Measurements from ENCODE around the gene EMP2. TPM values are rescaled to one million over a fixed set of nuclear protein-coding genes. Genes with fewer than 3 reads are reported as not detected.

Gene EMP2
- total RNA-seq, 1 donor from 2014 or later: 6.5 TPM

DNA sequence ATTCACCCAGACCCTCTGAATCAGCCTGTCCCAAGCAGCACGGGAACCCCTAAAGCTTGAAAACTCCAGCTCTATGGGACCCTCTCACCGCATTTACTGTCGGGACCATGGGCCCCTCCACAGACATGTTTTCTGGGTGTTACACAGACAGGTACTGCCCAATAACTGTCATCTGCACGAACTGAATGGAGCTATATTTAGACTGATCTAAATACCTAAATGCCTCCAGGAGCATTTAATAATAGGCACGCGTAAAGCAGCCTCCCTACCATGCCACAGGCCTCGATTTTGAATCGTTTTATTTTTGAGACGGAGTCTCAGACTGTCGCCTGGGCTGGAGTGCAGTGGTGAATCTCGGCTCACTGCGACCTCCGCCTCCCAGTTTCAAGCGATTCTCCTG, 49.7 kb downstream of the EMP2 start:
- DNase-seq (ENCODE audit: low read depth): no peak
- TF ChIP-seq, protein P1, sequence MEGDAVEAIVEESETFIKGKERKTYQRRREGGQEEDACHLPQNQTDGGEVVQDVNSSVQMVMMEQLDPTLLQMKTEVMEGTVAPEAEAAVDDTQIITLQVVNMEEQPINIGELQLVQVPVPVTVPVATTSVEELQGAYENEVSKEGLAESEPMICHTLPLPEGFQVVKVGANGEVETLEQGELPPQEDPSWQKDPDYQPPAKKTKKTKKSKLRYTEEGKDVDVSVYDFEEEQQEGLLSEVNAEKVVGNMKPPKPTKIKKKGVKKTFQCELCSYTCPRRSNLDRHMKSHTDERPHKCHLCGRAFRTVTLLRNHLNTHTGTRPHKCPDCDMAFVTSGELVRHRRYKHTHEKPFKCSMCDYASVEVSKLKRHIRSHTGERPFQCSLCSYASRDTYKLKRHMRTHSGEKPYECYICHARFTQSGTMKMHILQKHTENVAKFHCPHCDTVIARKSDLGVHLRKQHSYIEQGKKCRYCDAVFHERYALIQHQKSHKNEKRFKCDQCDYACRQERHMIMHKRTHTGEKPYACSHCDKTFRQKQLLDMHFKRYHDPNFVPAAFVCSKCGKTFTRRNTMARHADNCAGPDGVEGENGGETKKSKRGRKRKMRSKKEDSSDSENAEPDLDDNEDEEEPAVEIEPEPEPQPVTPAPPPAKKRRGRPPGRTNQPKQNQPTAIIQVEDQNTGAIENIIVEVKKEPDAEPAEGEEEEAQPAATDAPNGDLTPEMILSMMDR (conservative IDR thresholded peaks at IDR 0.05; ENCODE audit: low read depth, low read length): no peak
- H3K4me3 ChIP-seq (ENCODE audit: low read depth, low read length): no peak overlapping the region

DNA sequence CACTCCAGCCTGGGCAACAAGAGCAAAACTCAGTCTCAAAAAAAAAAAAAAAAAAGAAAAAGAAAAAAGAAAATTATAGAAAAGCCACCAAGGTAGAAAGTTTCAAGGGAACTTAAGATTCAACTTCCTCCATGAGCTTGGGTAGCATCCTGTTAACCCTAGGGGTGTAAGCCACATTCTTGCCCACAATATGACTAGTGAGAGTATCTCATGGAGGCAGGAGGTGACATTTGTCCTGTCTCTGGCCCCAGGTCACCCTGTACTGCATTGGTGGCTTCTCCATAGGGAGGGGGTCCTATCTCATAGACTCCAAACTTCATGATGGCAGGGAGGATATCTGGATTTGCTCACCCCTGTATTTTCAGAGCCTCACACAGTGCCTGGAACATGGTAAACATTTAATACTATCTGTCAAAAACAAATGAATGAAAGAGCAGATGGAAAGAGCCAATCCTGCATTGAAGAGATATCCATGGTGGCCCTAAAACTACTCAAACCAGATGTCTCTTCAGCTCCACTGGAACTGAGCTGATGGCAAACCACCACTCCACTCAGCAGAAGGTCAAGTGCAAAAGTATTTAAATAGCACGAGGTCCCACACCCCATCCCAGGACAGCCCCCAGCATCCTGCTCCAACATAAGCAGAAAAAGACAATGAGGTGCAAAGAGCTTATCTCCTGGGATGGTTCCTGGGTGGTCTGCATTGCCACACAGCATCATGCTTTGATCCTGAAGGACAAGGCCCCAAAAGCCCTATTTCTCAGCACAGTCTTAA, 50.3 kb downstream of the EMP2 start:
- TF ChIP-seq, protein P1 (conservative IDR thresholded peaks at IDR 0.05; ENCODE audit: low read depth, low read length): no peak
- DNase-seq (ENCODE audit: low read depth): no peak
- no peak overlapping the region for H3K4me3 ChIP-seq (ENCODE audit: low read depth, low read length)

DNA sequence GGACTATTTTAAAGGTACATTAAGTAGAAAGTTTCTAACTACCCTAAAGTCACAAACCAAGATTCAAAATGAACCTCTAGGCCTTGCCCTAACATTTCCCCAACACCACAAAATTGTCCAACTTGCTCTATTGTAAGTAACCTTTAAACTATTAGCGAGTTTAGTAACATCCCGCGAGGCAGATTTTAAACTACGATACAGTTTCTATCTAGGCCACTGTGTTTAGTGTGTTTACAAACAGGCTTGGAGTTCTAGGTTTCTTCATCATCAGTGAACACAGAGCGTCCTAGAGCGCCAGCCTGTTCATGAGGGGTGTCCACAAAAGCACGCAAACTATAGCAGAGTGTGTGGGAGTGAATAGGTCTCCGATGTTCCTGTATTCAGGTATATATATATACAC, 51.8 kb downstream of the EMP2 start:
- no peak overlapping the region for H3K4me3 ChIP-seq (ENCODE audit: low read depth, low read length)
- TF ChIP-seq, protein P1 (conservative IDR thresholded peaks at IDR 0.05; ENCODE audit: low read depth, low read length): no peak
- no peak for DNase-seq (ENCODE audit: low read depth)

DNA sequence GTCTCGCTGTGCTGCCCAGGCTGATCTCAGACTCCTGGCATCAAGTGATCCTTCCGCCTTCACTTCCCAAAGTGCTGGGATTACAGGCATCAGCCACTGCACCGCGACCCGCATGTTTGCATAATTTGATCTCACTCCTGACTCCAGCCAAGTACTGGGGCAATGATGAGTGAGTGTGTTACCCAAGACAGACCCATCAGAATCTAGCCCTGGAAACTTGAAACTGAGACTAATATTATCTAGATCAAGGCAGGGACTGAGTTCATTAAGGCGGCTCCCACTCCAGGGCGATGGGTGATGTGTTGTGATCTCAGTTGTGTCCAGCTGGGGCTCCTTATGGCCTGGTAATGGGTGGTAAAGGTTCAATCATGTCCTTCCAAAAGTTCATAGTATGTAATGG, 53.4 kb downstream of the EMP2 start:
- TF ChIP-seq, protein P1 (conservative IDR thresholded peaks at IDR 0.05; ENCODE audit: low read depth, low read length): no peak
- no peak for DNase-seq (ENCODE audit: low read depth)
- no peak overlapping the region for H3K4me3 ChIP-seq (ENCODE audit: low read depth, low read length)

DNA sequence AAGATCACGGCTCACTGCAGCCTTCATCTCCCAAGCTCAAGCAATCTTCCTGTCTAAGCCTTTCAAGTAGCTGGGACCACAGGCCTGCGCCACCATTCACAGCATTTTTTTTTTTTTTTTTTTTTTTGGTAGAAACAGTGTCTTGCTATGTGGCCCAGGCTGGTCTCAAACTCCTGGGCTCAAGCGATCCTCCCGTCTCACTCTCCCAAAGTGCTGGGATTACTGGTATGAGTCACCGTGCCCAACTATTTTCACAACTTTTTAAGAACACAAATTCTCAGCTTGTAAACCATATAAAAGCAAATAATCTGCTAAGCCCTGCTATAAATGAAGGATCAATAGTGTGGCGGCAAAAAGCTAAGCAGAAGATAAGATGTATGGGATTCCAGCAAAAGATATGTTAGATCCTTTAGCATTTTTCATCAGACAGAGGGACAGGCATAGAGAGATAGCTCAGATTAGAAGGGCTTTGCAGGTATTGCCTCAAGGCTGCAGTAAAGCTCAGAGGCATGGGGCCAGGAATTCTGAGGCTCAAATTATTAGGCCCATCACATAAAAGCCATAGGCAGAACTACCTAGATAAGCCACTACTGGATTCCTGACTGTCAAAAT, 55.1 kb downstream of the EMP2 start:
- TF ChIP-seq, protein P1 (conservative IDR thresholded peaks at IDR 0.05; ENCODE audit: low read depth, low read length): no peak

DNA sequence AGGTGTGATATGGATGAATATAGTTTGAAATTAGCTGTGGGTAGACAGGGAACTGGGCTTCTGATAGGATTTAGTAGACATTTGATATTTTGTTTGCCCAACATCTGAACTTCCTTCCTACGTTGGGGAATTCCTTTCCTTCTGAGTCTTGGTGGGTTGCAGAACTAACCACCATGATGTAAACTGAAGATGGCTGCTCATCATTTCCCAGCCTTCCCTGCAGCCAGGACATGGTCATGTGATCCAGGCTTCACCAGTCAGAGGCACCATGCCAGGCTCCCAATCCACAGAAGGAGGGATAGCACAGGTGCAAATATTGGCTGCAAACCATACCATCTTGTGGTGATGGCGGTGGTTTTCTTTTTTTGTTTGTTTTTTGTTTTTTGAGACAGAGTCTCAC, 57.4 kb downstream of the EMP2 start:
- TF ChIP-seq, protein P1 (conservative IDR thresholded peaks at IDR 0.05; ENCODE audit: low read depth, low read length): no peak
- no peak for DNase-seq (ENCODE audit: low read depth)
- H3K4me3 ChIP-seq (ENCODE audit: low read depth, low read length): no peak overlapping the region

More for the DNA sequence above, 55.1 kb downstream of the EMP2 start:
- no peak overlapping the region for H3K4me3 ChIP-seq (ENCODE audit: low read depth, low read length)
- DNase-seq (ENCODE audit: low read depth): no peak
